ENCODE data around the gene ARHGAP21.
A peak's percentile ranks its signal among the peaks of the same experiment; 100 is the strongest.

The ARHGAP21 gene

DNA sequence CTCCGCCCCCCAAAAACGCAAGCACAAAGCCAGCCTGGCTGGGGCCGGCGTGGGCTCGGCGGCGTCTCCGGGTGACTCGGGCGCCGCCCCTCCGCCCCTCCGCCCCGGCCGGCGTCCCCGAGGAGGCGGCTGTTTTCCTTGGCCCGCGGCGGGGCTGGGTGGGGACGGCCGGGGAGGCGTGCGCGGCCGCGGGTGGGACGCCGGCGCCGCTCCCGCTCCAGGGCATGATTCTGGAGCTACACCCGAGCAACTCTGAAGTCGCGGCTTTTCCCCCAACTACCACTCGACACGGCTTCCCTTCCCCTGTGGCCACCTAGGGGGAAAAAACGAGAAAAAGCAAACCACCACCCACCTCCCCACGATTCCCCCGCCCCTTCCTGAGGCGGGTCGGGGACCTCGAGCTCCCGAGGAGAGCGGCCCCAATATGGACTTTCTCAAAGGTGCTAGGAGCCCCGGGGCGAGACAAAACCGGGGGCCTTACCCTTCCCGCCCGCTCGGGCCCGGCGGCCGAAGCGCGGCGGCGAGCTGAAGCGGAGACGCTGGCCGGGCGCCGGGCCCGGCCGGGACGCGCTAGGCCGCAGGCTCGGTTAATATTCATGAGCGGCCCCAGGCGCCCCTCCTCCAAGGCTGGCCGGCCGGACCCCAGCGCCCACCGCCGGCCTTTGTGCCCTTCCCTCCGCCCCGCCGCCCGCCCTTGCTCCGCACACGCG, 856 bp downstream of the ARHGAP21 start:
- DNase-seq (ENCODE audit: low spot score) = peak; percentile 52

DNA sequence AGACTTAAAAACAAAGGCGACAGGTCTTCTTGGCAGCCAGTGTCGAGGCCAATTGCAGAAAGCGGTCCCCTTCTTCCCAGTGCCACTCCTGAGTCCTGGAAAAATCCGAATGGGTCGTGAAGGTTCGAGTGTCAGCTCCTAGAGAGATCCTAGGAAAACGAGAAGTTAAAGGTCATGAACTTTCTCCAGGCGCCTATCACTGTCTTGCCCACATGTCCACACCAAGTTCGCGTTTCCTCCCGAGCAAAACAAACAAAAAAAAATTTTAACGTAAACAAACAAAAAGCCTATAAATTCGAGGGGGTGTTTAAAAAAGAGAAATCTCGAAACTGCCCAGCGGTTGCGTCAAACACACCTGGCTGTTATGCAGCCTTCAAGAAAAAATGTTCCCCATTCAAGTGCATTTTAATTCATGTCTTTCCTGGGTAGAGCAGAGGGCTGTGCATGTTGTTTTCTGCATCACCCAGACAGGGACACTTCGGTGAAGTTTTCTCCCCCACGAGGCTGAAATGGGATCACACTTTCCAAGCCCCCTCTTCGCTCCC, 1.5 kb downstream of the ARHGAP21 start:
- no peak for DNase-seq (ENCODE audit: low spot score)

DNA sequence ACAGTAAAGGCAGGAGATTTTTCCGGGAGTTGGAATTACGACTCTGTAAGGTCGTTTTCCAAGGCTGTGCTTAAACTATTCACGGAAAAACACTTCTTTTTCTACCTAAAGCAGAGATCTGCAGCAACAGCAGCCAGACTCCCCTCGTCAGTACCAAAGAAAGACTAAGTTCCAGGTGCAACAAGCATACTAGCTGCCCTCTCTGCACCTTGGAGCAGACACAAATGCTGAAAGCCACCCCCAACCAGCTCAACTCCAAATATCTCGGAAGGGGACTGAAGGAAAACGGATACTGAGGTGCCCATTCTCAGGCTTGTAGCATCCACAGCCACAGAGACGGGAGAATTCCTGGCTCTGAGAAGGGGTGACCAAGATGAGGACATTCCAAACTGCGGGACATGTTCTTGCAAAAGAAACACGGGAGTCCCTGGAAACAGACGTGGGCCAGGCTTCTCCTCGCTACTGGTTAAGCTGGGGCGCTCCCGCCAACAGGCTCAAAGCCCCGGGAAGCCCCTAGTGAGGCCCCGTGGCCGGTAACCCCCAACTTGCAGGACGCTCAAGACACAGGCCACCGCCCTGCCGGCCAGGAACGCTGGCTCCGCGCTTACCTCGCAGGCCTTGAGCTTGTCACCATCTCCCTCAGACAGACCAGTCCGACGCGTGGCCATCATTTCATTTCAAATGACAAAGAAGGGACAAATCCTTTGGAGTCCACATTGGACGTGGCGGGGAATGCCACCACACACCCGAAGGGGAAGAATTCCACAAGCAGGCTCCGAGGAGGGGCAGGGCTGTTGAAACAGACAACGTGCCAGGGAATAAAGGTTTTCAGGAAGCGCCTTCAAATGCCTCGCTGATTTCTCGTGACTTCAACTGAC, 2.2 kb downstream of the ARHGAP21 start:
- peak; percentile 21 for DNase-seq (ENCODE audit: low spot score)

GRCh38 chr10:24720096-24720495, 3.6 kb downstream of the ARHGAP21 start:
- no peak for DNase-seq (ENCODE audit: low spot score)

GRCh38 chr10:24718031-24718855, 5.4 kb downstream of the ARHGAP21 start:
- DNase-seq (ENCODE audit: low spot score) = no peak

DNA sequence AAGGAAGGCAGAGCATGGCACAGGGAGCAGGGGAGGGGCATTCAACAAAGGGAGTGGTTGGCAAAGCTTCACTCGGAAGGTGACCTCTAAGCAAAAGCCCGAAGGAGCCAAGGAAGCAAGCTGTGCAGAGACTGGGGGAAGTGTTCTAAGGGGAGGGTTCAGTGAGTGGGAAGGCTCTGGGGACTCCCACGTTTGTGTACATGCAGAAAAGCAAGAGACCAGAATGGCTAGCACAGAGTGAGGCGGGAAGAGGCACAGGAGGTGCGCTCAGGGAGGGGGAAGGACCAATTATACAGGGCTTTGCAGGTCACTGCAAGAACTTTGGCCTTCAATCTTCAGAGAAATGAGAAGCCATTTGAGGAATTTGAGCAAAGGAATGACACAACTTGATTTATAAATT, 7.4 kb downstream of the ARHGAP21 start:
- no peak for DNase-seq (ENCODE audit: low spot score)

GRCh38 chr10:24715246-24715769, 8.4 kb downstream of the ARHGAP21 start:
- DNase-seq (ENCODE audit: low spot score) = no peak

GRCh38 chr10:24713086-24713485, 10.6 kb downstream of the ARHGAP21 start:
- DNase-seq (ENCODE audit: low spot score) = no peak

GRCh38 chr10:24711465-24711864, 12.2 kb downstream of the ARHGAP21 start:
- no peak for DNase-seq (ENCODE audit: low spot score)

- DNase-seq (ENCODE audit: low spot score) = no peak
These were observed 15.6 kb downstream of the ARHGAP21 start for GRCh38 chr10:24708081-24708480.

GRCh38 chr10:24707445-24707844, 16.2 kb downstream of the ARHGAP21 start:
- DNase-seq (ENCODE audit: low spot score) = no peak

DNA sequence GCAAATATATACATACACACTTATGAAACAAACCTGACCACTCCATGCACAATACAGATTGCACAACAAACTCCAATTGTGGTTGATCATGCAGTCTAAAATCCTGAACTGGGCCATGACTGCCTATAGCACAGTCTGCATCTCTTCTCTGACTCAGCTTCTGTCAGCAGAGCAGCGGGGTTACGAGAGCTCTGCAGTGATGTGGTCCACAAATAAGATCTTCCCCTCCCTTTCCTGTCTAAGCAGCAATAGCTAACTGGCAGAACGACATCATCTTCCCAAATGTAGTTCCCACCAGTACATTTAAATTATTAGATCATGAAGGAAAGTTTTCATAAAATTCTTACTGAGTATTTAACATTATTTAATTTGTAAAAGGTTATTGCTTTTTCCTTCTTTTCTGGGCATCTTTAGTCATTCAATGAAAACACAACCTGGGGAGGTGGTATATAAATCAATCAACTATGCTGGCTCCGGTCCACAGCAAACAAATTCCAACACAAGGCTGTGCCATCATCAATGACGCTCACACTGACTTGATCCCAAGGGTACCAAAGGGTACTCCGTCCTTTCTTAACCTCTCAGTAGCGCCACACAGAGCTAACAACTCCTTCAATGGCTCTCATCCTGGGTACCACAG, 17.1 kb downstream of the ARHGAP21 start:
- DNase-seq (ENCODE audit: low spot score) = no peak

GRCh38 chr10:24703700-24704099, 20.0 kb downstream of the ARHGAP21 start:
- no peak for DNase-seq (ENCODE audit: low spot score)

- no peak for DNase-seq (ENCODE audit: low spot score)
These were observed 22.2 kb downstream of the ARHGAP21 start for GRCh38 chr10:24701447-24701846.

GRCh38 chr10:24700948-24701347, 22.7 kb downstream of the ARHGAP21 start:
- no peak for DNase-seq (ENCODE audit: low spot score)

GRCh38 chr10:24698270-24698669, 25.4 kb downstream of the ARHGAP21 start:
- no peak for DNase-seq (ENCODE audit: low spot score)

GRCh38 chr10:24697080-24697479, 26.6 kb downstream of the ARHGAP21 start:
- DNase-seq (ENCODE audit: low spot score) = no peak

GRCh38 chr10:24695452-24695851, 28.2 kb downstream of the ARHGAP21 start:
- DNase-seq (ENCODE audit: low spot score) = no peak

GRCh38 chr10:24694086-24694485, 29.6 kb downstream of the ARHGAP21 start:
- DNase-seq (ENCODE audit: low spot score) = no peak

DNA sequence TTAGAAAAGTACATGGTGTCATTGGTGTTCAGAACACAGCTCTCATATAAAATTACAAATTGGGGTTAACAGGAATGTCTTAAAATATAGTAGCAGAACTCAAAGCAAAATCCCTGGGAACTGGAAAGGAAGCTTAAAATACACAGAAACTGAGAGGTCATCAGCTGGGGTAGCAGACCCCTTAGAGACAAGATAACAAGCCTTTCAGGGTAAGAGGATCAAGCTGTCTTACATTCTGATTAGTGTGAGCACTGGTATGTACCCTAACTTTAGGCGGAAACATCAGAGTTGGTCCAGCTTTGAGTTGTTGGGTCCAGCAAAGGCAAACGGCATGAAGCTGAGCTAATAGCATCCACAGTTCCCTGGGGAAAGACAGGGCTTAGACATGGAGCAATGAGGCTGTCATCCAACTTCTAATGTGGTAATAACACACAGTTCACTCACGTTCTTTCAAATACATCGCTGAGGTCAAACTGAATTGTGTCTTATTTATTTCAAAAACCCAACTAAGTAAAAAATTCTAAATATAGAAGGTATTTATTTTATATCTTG, 32.6 kb downstream of the ARHGAP21 start:
- DNase-seq (ENCODE audit: low spot score) = no peak

GRCh38 chr10:24685958-24686540, 37.6 kb downstream of the ARHGAP21 start:
- no peak for DNase-seq (ENCODE audit: low spot score)
